ENCODE results near the gene PIMREG.

The PIMREG gene

GRCh38 chr17:6437466-6437865 is 6.8 kb upstream of the PIMREG start:
- in situ Hi-C loops (cut with MboI; ENCODE audit: low sequenced_read_pairs) = loop anchor here (25.0 kb wide), 1 partner anchor 850 kb away; the partner anchor contains the start of gene NLRP1

GRCh38 chr17:6437956-6438355 is 6.3 kb upstream of the PIMREG start:
- in situ Hi-C loops (cut with MboI; ENCODE audit: low sequenced_read_pairs) = loop anchor here (25.0 kb wide), 1 partner anchor 851 kb away; the partner anchor contains the start of gene NLRP1

- in situ Hi-C loops (cut with MboI; ENCODE audit: low sequenced_read_pairs) = loop anchor here (25.0 kb wide), 1 partner anchor 853 kb away; the partner anchor contains the start of gene NLRP1
These were observed 4.3 kb upstream of the PIMREG start for GRCh38 chr17:6439951-6440350.

- in situ Hi-C loops (cut with MboI; ENCODE audit: low sequenced_read_pairs) = loop anchor here (25.0 kb wide), 1 partner anchor 855 kb away; the partner anchor contains the start of gene NLRP1
These were observed 1.5 kb upstream of the PIMREG start for GRCh38 chr17:6442775-6443174.

- in situ Hi-C loops (cut with MboI; ENCODE audit: low sequenced_read_pairs) = loop anchor here (25.0 kb wide), 1 partner anchor 857 kb away; the partner anchor contains the start of gene NLRP1
These were observed 498 bp downstream of the PIMREG start for GRCh38 chr17:6444571-6445335.

- in situ Hi-C loops (cut with MboI; ENCODE audit: low sequenced_read_pairs) = loop anchor here (25.0 kb wide), 1 partner anchor 859 kb away; the partner anchor contains the start of gene NLRP1
These were observed 2.4 kb downstream of the PIMREG start for GRCh38 chr17:6446516-6447100.

GRCh38 chr17:6448473-6448872 is 4.2 kb downstream of the PIMREG start:
- in situ Hi-C loops (cut with MboI; ENCODE audit: low sequenced_read_pairs) = loop anchor here (25.0 kb wide), 1 partner anchor 861 kb away; the partner anchor contains the start of gene NLRP1

- in situ Hi-C loops (cut with MboI; ENCODE audit: low sequenced_read_pairs) = loop anchor here (25.0 kb wide), 1 partner anchor 862 kb away; the partner anchor contains the start of gene NLRP1
These were observed 5.1 kb downstream of the PIMREG start for GRCh38 chr17:6449307-6449706.

- in situ Hi-C loops (cut with MboI; ENCODE audit: low sequenced_read_pairs) = no loop called here
These were observed 6.9 kb downstream of the PIMREG start for GRCh38 chr17:6450926-6451832.

GRCh38 chr17:6452471-6453266 is 8.4 kb downstream of the PIMREG start:
- in situ Hi-C loops (cut with MboI; ENCODE audit: low sequenced_read_pairs) = no loop called here

- in situ Hi-C loops (cut with MboI; ENCODE audit: low sequenced_read_pairs) = no loop called here
These were observed 9.2 kb downstream of the PIMREG start for GRCh38 chr17:6453279-6454024.

- in situ Hi-C loops (cut with MboI; ENCODE audit: low sequenced_read_pairs) = no loop called here
These were observed 10.5 kb downstream of the PIMREG start for GRCh38 chr17:6454495-6455320.

GRCh38 chr17:6455321-6455705 is 11.1 kb downstream of the PIMREG start:
- in situ Hi-C loops (cut with MboI; ENCODE audit: low sequenced_read_pairs) = no loop called here

- in situ Hi-C loops (cut with MboI; ENCODE audit: low sequenced_read_pairs) = no loop called here
These were observed 12.1 kb downstream of the PIMREG start for GRCh38 chr17:6456321-6456720.

- in situ Hi-C loops (cut with MboI; ENCODE audit: low sequenced_read_pairs) = no loop called here
These were observed 12.8 kb downstream of the PIMREG start for GRCh38 chr17:6456914-6457687.

- in situ Hi-C loops (cut with MboI; ENCODE audit: low sequenced_read_pairs) = no loop called here
These were observed 13.6 kb downstream of the PIMREG start for GRCh38 chr17:6457688-6458459.

- in situ Hi-C loops (cut with MboI; ENCODE audit: low sequenced_read_pairs) = no loop called here
These were observed 14.2 kb downstream of the PIMREG start for GRCh38 chr17:6458460-6458950.
